H54 (cell line): ENCODE results near the gene DRD2.

Experiments used
- DNase-seq: peaks from one replicate; pipeline ENCODE4 v3.0.0; 2011; ENCODE audit warnings: low spot score, mixed read lengths; ENCODE audit not compliant: insufficient read length
- FAIRE-seq: peaks from 3 replicates; lab custom pipeline; 2011; peaks lifted over from hg19 to GRCh38; lab: Jason Lieb, UNC
- POLR2A ChIP-seq: IDR thresholded peaks from 2 replicates; pipeline ENCODE4 v1.6.1; 2011; ENCODE audit warnings: low read depth, mild to moderate bottlenecking, low read length

DRD2 gene

GRCh38 chr11:113446938-113447337 is 28.3 kb downstream of the DRD2 start:
- no peak for FAIRE-seq

GRCh38 chr11:113446112-113446511 is 29.1 kb downstream of the DRD2 start:
- no peak for TF ChIP-seq POLR2A
- no peak for FAIRE-seq
- no peak for DNase-seq

More at GRCh38 chr11:113446938-113447337, 28.3 kb downstream of the DRD2 start:
- DNase-seq = no peak
- no peak for TF ChIP-seq POLR2A

- no peak for FAIRE-seq
- DNase-seq = no peak
Observed at GRCh38 chr11:113444502-113445123, 30.6 kb downstream of the DRD2 start.

GRCh38 chr11:113440816-113441215 is 34.4 kb downstream of the DRD2 start:
- no peak for TF ChIP-seq POLR2A
- FAIRE-seq = no peak

More at GRCh38 chr11:113444502-113445123, 30.6 kb downstream of the DRD2 start:
- TF ChIP-seq POLR2A = no peak

GRCh38 chr11:113436672-113437252 is 38.4 kb downstream of the DRD2 start:
- FAIRE-seq = no peak
- no peak for TF ChIP-seq POLR2A

More at GRCh38 chr11:113440816-113441215, 34.4 kb downstream of the DRD2 start:
- no peak for DNase-seq

GRCh38 chr11:113435190-113435968 is 39.8 kb downstream of the DRD2 start:
- DNase-seq (no peak), FAIRE-seq (no peak)

More at GRCh38 chr11:113436672-113437252, 38.4 kb downstream of the DRD2 start:
- DNase-seq = no peak

GRCh38 chr11:113431746-113432145 is 43.5 kb downstream of the DRD2 start:
- FAIRE-seq = no peak
- no peak for DNase-seq
- no peak for TF ChIP-seq POLR2A

More at GRCh38 chr11:113435190-113435968, 39.8 kb downstream of the DRD2 start:
- TF ChIP-seq POLR2A = no peak

- FAIRE-seq = no peak
Observed at GRCh38 chr11:113426686-113427085, 48.5 kb downstream of the DRD2 start.

GRCh38 chr11:113420808-113421207 is 54.4 kb downstream of the DRD2 start:
- no peak for DNase-seq
- FAIRE-seq = no peak
- no peak for TF ChIP-seq POLR2A

More at GRCh38 chr11:113426686-113427085, 48.5 kb downstream of the DRD2 start:
- no peak for DNase-seq
- TF ChIP-seq POLR2A = no peak

- no peak for TF ChIP-seq POLR2A
- no peak for FAIRE-seq
- no peak for DNase-seq
Observed at GRCh38 chr11:113419454-113420003, 55.7 kb downstream of the DRD2 start.

- no peak for TF ChIP-seq POLR2A
- FAIRE-seq (no peak), DNase-seq (no peak)
Observed at GRCh38 chr11:113417428-113417827, 57.8 kb downstream of the DRD2 start.

GRCh38 chr11:113415343-113415742 is 59.9 kb downstream of the DRD2 start:
- DNase-seq = no peak
- no peak for TF ChIP-seq POLR2A
- no peak for FAIRE-seq

- FAIRE-seq = no peak
- no peak for TF ChIP-seq POLR2A
- no peak for DNase-seq
Observed at GRCh38 chr11:113412675-113413074, 62.5 kb downstream of the DRD2 start.

GRCh38 chr11:113411536-113411935 is 63.7 kb downstream of the DRD2 start:
- FAIRE-seq = no peak
- TF ChIP-seq POLR2A = no peak
- no peak for DNase-seq
